NCI-H446 (cell line): ENCODE measurements around the gene SDK1.

Source experiments
- DNase-seq, 2 experiments: peaks; one replicate each; lab custom pipeline; 2025; lab: John Stamatoyannopoulos, UW

The SDK1 gene

GRCh38 chr7:3795781-3796180 lies 494.7 kb downstream of the SDK1 start:
- no peak for DNase-seq

- no peak for DNase-seq
Observed at GRCh38 chr7:3805151-3805550, 504.1 kb downstream of the SDK1 start.

GRCh38 chr7:3806516-3806915 lies 505.5 kb downstream of the SDK1 start:
- no peak for DNase-seq

GRCh38 chr7:3807824-3808223 lies 506.8 kb downstream of the SDK1 start:
- no peak for DNase-seq

- DNase-seq: no peak
Observed at GRCh38 chr7:3821488-3821887, 520.4 kb downstream of the SDK1 start.

GRCh38 chr7:3825491-3825890 lies 524.4 kb downstream of the SDK1 start:
- DNase-seq: no peak

- no peak for DNase-seq
Observed at GRCh38 chr7:3832199-3832598, 531.1 kb downstream of the SDK1 start.

GRCh38 chr7:3835109-3835508 lies 534.1 kb downstream of the SDK1 start:
- no peak for DNase-seq

- no peak for DNase-seq
Observed at GRCh38 chr7:3836855-3837254, 535.8 kb downstream of the SDK1 start.

- no peak for DNase-seq
Observed at GRCh38 chr7:3844540-3845151, 543.6 kb downstream of the SDK1 start.

- no peak for DNase-seq
Observed at GRCh38 chr7:3846738-3847137, 545.7 kb downstream of the SDK1 start.

- DNase-seq: no peak
Observed at GRCh38 chr7:3847336-3847735, 546.3 kb downstream of the SDK1 start.

GRCh38 chr7:3859431-3859830 lies 558.4 kb downstream of the SDK1 start:
- DNase-seq: no peak

GRCh38 chr7:3860932-3861331 lies 559.9 kb downstream of the SDK1 start:
- no peak for DNase-seq

GRCh38 chr7:3861386-3861785 lies 560.3 kb downstream of the SDK1 start:
- DNase-seq: no peak

GRCh38 chr7:3861941-3862340 lies 560.9 kb downstream of the SDK1 start:
- no peak for DNase-seq

GRCh38 chr7:3862774-3863173 lies 561.7 kb downstream of the SDK1 start:
- DNase-seq: no peak

GRCh38 chr7:3866277-3866676 lies 565.2 kb downstream of the SDK1 start:
- no peak for DNase-seq

- no peak for DNase-seq
Observed at GRCh38 chr7:3867863-3868262, 566.8 kb downstream of the SDK1 start.

- no peak for DNase-seq
Observed at GRCh38 chr7:3879355-3880075, 578.5 kb downstream of the SDK1 start.

- DNase-seq: no peak
Observed at GRCh38 chr7:3880228-3880987, 579.4 kb downstream of the SDK1 start.

GRCh38 chr7:3882782-3883181 lies 581.7 kb downstream of the SDK1 start:
- DNase-seq: no peak

- no peak for DNase-seq
Observed at GRCh38 chr7:3884543-3884942, 583.5 kb downstream of the SDK1 start.
